Activated CD8-positive, alpha-beta memory T cell treated with anti-CD3 and anti-CD28 coated beads, Interleukin-2, amount 50 U/mL, for 1 hour (primary cell): ENCODE results near the gene CWH43.
"Not testable (repeated sequence)": the region's sequence is repeated elsewhere in the genome, so short reads cannot be mapped to it uniquely, and the experiment has no call there.

Source experiments
- DNase-seq: peaks from one replicate; pipeline ENCODE4 v3.0.0-alpha.2; 2020; ENCODE audit errors: extremely low read depth

CWH43 gene

DNA sequence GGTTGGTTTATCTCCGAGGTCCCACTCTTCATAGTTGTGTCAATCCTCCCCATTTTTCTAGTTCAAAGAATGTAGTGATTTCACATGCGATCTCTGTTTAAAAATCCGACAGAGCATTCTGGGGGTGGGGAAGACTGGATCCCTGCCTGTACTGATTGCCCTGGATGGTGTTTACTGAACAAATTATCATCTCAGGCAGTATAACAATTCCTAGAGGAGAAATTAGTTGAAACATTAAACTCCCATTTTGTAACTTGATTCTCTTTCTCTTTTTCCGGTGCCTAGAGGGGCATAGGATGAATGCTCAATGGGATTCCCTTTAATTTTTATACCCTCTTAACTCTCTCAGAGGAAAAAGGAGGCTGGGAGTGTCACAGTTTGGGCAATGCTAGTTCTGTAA lies 10.0 kb upstream of the CWH43 start:
- no peak for DNase-seq

- no peak for DNase-seq
Observed at GRCh38 chr4:48979914-48980579, 6.0 kb upstream of the CWH43 start.

DNA sequence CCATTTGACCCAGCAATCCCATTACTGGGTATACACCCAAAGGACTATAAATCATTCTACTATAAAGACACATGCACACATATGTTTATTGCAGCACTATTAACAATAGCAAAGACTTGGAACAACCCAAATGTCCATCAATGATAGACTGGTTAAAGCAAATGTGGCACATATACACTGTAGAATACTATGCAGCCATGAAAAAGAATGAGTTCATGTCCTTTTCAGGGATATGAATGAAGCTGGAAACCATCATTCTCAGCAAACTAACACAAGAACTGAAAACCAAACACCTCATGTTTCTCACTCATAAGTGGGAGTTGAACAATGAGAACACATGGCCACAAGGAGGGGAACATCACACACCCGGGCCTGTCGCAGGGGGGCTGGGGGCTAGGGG lies 2.1 kb upstream of the CWH43 start:
- DNase-seq, result not testable (repeated sequence)

- DNase-seq, result no peak
Observed at GRCh38 chr4:48985602-48985975, 486 bp upstream of the CWH43 start.

GRCh38 chr4:48986654-48987164 lies 634 bp downstream of the CWH43 start:
- DNase-seq, result no peak

DNA sequence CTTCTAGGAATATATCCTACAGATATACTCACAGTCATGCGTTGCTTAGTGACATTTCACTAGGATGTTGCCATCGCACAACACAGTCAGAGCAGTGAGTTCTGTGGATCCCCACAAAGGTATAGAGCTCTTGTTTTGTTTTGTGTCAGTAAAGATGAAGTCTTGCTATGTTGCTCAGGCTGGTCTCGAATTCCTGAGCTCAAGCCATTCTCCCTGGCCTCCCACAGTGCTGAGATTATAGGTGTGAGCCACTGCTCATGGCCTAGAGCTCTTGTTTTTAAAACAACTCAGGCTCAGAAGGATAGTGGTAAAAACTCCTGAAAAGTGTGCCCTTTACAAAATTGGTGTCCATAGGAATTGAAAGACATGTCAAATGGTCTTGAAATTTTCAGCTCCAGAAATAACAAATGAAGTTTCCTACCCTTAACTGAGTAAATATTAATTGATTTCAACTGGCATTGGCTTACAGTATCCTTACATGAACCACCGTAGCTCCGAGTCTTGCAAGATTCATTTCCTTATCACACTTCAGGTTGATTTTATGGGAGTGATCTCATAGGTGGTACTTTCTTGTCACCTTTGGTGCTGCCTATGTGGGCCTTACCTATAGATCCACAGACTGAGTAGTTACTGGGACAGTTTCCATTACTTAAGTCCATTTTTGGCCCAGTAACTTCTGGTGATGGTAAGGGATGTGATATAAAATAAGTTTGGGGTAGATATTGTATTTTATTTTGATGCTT lies 3.6 kb downstream of the CWH43 start:
- DNase-seq, result no peak

DNA sequence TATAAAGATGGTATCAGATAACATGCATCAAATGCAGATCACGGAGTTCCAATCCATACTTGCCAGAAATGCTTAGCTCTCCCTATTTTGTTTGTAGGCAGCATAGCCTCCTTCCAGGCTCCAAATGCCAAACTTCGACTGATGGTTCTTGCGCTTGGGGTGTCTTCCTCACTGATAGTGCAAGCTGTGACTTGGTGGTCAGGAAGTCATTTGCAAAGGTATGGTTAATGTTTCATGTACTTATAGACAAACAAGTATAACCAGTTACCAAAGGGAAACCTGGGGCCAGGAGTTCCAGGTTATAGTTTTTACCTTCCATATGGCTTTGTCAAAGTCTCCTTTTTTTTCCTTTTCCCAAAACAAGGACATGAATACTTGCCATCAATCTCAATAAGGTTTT lies 5.3 kb downstream of the CWH43 start:
- no peak for DNase-seq

GRCh38 chr4:48997962-48998361 lies 11.9 kb downstream of the CWH43 start:
- no peak for DNase-seq

- no peak for DNase-seq
Observed at GRCh38 chr4:48998440-48998839, 12.4 kb downstream of the CWH43 start.

DNA sequence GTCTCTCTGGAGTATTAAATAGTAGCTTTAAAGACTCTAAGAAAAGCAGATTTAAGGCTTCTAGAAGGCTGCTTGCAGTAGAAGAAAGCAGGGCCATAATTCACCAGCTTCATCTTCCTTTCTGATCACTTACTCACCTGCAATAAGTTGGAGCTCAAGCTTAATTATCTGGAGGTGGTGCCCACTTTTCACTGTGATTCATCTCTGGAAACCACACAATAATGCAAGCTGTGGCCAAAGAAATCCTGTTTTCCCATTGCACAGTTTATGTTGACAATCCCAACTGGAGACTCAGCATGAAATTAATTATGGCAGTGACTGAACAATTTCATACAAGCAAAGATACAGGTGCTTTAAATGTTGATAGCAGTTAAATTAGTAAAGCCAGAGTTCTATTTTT lies 14.7 kb downstream of the CWH43 start:
- no peak for DNase-seq

- no peak for DNase-seq
Observed at GRCh38 chr4:49002931-49003330, 16.9 kb downstream of the CWH43 start.

DNA sequence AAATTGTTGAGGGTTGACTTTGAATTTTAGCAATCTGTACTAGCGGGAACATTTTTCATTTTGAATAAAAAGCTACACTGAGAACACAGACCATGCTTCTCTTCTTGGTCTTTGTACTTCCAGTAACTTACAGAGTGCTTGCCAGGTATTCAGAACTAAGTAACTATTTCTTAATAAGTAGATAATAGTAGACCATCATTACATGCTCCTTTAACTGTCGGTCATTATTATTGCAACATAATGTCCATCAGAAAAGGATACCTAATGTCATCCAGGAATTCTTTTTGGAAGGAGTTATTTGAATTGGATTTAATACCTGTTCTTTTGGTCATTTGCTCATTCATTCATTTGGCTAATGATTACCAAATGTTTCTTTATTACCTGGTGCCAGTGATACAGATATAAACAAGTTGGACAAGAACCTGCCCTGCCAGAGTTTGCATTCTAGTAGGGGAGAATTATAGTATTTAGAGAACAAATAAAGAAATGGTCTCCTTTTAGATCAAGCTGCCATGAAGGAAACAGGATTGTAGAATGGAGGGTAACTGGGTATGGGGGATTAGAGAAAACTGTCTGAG lies 32.7 kb downstream of the CWH43 start:
- DNase-seq, result no peak

DNA sequence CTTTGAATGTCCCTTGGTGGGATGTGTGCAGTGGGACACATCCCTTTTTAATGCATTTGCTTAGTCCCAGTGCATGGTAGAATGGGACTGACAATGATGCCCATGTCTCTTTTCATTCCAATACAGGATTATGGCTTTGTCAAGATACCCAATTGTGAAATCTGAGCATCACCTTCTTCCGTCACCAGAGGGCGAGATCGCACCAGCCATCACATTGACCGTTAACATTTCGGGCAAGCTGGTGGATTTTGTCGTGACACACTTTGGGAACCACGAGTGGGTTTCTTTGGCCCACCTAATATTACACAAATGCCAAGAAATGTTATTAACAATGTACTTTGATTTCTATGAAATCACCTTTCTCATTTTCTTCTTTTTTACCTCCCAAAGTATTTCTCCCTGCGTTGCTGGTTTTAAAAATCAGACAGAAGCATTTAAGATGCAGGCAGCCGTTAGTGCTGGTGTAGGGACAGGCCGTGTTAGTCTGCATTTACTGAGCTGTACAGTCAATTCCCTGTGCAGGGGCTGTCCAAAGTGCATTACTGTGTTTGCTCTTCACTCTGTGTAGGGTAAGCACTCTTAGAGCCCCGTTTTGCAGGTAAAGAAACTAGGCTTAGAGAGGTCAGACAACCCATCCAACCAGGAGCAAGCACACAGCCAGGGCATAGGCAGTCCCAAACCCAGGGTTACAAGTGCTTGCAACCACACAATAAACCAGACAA lies 46.5 kb downstream of the CWH43 start:
- no peak for DNase-seq

GRCh38 chr4:49036528-49036927 lies 50.5 kb downstream of the CWH43 start:
- DNase-seq, result no peak

- DNase-seq, result no peak
Observed at GRCh38 chr4:49044270-49044669, 58.2 kb downstream of the CWH43 start.

GRCh38 chr4:49058306-49058705 lies 72.2 kb downstream of the CWH43 start:
- no peak for DNase-seq

- DNase-seq, result no peak
Observed at GRCh38 chr4:49063670-49064069, 77.6 kb downstream of the CWH43 start.

DNA sequence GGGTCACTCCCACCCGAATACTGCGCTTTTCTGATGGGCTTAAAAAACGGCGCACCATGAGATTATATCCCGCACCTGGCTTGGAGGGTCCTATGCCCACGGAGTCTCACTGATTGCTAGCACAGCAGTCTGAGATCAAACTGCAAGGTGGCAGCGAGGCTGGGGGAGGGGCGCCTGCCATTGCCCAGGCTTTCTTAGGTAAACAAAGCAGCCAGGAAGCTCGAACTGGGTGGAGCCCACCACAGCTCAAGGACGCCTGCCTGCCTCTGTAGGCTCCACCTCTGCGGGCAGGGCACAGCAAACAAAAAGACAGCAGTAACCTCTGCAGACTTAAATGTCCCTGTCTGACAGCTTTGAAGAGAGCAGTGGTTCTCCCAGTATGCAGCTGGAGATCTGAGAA lies 86.1 kb downstream of the CWH43 start:
- DNase-seq, result not testable (repeated sequence)

- DNase-seq, result not testable (repeated sequence)
Observed at GRCh38 chr4:49091883-49092282, 105.8 kb downstream of the CWH43 start.

DNA sequence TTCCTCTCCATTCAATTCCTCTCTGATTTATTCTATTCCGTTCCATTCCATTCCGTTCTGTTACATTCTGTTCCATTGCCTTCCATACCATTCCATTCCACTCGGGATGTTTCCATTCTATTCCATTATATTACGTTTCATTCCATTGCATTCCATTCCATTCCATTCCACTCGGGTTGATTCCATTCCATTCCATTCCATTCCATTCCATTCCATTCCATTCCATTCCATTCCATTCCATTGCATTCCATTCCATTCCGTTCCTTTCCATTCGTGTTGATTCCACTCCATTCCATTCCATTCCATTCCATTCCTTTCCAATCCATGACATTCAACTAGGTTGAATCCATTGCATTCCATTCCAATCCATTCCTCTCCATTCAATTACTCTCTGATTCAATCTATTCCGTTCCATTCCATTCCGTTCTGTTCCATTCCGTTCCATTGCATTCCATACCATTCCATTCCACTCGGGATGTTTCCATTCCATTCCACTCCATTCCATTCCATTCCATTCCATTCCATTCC lies 106.6 kb downstream of the CWH43 start:
- not testable (repeated sequence) for DNase-seq

DNA sequence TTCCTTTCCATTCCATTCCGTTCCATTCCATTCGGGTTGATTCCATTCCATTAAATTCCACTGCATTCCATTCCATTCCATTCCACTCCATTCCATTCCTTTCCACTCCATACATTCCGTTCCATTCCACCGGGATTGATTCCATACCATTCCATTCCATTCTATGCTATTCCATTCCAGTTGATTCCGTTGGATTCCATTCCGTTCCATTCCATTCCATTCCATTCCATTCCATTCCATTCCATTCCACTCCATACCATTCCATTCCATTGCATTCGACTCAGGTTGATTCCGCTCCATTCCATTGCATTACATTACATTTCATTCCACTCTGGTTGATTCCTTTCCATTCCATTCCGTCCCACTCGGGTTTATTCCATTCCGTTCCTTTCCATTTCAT lies 110.1 kb downstream of the CWH43 start:
- not testable (repeated sequence) for DNase-seq

- DNase-seq, result not testable (repeated sequence)
Observed at GRCh38 chr4:49096627-49097026, 110.6 kb downstream of the CWH43 start.
